Melanocyte of skin (primary cell): Measurements from ENCODE around the gene IL9. TPM values are rescaled to one million over a fixed set of nuclear protein-coding genes. Genes with fewer than 3 reads are reported as not detected.

Experiments used
- total RNA-seq, 2 donors: library from RNA; depleted of rRNA; stranded (reverse); fragments of >200 nt; gene quantifications; 2 replicates each; pipeline ENCODE4 v1.2.3, GENCODE V29; 2012

The IL9 gene
- total RNA-seq, result not detected

GRCh38 chr5:135895474-135896006 lies at the start of gene IL9:
Gene IL9, minus strand, starts transcription at chr5:135895841. Its CDS starts 25 bp downstream, at chr5:135895816.

Other genes starting within 250 kb of the IL9 start
- under 1 TPM; 0.67 to 0.69 TPM for gene SLC25A48, start 61.2 kb downstream of the IL9 start, total RNA-seq
- gene LECT2, start 59.1 kb upstream of the IL9 start, total RNA-seq, result not detected
- 10 to 100 TPM; 28.2 to 65.3 TPM for gene TGFBI, start 133.1 kb upstream of the IL9 start, total RNA-seq
- 10 to 100 TPM; 34.1 to 44.6 TPM for gene SMAD5, start 237.0 kb upstream of the IL9 start, total RNA-seq